VCaP (cell line): ENCODE results near the gene KAT6B.

Experiments
- H3K27ac ChIP-seq: fragments of 450-650 bp; 2 replicates; pipeline ENCODE4 v1.5.1; 2017
- TF ChIP-seq, protein P1 (sequence below): fragments of 450-650 bp; conservative IDR thresholded peaks from 2 replicates; pipeline ENCODE4 v1.5.1; 2017; ENCODE audit warnings: mild to moderate bottlenecking, moderate library complexity

KAT6B gene

GRCh38 chr10:74824900-74825370 lies 1.5 kb upstream of the KAT6B start:
- TF ChIP-seq, protein P1, sequence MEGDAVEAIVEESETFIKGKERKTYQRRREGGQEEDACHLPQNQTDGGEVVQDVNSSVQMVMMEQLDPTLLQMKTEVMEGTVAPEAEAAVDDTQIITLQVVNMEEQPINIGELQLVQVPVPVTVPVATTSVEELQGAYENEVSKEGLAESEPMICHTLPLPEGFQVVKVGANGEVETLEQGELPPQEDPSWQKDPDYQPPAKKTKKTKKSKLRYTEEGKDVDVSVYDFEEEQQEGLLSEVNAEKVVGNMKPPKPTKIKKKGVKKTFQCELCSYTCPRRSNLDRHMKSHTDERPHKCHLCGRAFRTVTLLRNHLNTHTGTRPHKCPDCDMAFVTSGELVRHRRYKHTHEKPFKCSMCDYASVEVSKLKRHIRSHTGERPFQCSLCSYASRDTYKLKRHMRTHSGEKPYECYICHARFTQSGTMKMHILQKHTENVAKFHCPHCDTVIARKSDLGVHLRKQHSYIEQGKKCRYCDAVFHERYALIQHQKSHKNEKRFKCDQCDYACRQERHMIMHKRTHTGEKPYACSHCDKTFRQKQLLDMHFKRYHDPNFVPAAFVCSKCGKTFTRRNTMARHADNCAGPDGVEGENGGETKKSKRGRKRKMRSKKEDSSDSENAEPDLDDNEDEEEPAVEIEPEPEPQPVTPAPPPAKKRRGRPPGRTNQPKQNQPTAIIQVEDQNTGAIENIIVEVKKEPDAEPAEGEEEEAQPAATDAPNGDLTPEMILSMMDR = no peak
- H3K27ac ChIP-seq = peak overlapping the region; percentile 95

GRCh38 chr10:74825371-74826141 lies 844 bp upstream of the KAT6B start:
- peak overlapping the region; percentile 95 for H3K27ac ChIP-seq

DNA sequence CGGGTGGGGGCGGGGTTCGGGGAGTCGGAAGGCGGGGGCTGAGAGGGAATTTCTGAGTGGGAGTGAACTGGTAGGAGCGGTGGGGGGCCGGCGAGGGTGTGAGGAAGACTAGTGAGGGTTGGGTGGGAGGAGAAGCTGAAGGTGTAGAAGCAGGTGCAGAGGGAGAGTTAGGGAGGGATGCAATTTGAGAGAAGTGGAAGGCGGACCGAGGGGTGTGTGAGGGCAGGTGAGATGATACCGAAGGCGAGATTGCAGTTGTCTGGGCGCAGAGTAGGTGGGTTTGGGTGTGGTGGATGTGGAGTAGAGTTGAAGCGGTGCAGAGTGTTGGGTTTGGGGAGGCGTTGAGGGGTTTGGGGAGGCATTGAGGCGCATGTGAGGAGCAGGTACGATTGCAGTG lies 643 bp downstream of the KAT6B start:
- peak overlapping the region; percentile 95 for H3K27ac ChIP-seq
- TF ChIP-seq, protein P1 = no peak

More at GRCh38 chr10:74825371-74826141, 844 bp upstream of the KAT6B start:
- TF ChIP-seq, protein P1 = no peak

DNA sequence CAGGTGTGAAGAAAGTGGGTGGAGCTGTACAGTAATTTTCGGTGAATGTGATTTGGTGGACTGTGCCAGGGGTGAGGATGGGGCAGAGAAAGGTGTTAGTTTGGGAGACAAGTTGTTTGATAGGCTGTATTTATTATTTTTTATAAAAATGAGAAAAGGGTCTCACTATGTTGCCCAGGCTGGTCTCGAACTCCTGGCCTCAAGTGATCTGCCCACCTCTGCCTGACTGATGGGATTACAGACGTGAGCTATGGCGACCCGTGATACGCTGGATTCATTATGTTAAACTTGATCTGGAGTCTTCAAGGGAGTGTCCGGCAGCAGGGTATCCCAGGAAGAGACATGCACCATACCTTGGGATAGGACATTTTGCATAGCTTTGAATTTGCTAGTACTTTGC lies 1.3 kb downstream of the KAT6B start:
- TF ChIP-seq, protein P1 = no peak
- H3K27ac ChIP-seq = peak overlapping the region; percentile 95

GRCh38 chr10:74828946-74829345 lies 2.5 kb downstream of the KAT6B start:
- no peak overlapping the region for H3K27ac ChIP-seq
- TF ChIP-seq, protein P1 = no peak

DNA sequence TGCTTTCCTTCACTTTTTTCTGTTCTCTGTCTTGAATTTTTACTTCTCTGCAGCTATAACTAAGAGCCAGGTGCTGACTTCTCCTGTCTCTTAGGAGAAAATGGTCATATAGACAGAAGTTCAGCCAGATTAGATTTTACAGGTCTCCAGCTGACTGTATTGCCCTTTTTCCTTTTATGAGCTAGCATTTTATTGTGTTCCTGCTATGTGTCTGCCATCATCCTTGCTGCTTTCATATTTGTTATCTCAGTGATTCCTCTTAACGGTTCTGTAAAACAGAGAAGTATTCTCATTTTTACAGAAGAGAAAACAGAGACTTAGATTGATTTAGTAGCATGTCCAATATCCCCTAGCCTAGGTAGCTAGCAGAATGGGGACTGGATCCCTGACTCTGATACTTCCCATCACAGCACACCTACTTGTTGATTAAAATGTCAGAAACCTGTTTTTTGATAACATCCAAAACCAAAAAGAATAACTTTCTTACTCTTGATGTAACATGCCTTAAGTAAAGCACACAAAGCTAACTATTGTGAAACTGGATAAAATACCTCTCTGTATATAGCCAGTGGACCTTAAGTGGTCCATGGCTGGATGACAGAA lies 5.2 kb downstream of the KAT6B start:
- TF ChIP-seq, protein P1 = no peak
- H3K27ac ChIP-seq = peak overlapping the region; percentile 38

DNA sequence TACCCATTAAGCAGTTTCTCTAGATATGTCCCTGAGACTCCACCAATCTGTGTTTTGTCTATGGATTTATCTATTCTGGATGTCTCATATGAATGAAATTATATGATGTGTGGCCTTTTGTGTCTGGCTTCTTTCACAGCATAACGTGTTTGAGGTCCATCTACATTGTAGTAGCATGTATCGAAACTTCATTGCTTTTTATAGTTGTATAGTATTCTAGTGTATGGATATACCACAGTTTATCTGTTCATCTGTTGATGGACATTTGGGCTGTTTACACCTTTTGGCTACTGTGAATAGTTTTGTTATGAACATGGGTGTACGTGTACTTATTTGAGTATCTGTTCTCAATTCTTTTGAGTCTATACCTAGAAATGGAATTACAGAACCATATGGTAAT lies 9.6 kb downstream of the KAT6B start:
- TF ChIP-seq, protein P1 = no peak

More for the DNA sequence above, 9.6 kb downstream of the KAT6B start:
- H3K27ac ChIP-seq = no peak overlapping the region
